ENCODE measurements around the gene ZNF438.

The ZNF438 gene

GRCh38 chr10:30849231-30850035, 182.2 kb downstream of the ZNF438 start:
- no peak for TF ChIP-seq CTCF (IDR thresholded peaks at IDR 0.05; ENCODE audit: borderline replicate concordance, control extremely low read depth, extremely low read depth, insufficient read depth, missing control alignments)
- no peak for DNase-seq (ENCODE audit: low spot score)
- in situ Hi-C loops (cut with MboI; ENCODE audit: low sequenced_read_pairs, unreplicated experiment), result no loop called here

GRCh38 chr10:30848396-30849032, 183.2 kb downstream of the ZNF438 start:
- TF ChIP-seq CTCF (IDR thresholded peaks at IDR 0.05; ENCODE audit: borderline replicate concordance, control extremely low read depth, extremely low read depth, insufficient read depth, missing control alignments), result no peak
- DNase-seq (ENCODE audit: low spot score), result no peak
- in situ Hi-C loops (cut with MboI; ENCODE audit: low sequenced_read_pairs, unreplicated experiment), result no loop called here

- no peak for TF ChIP-seq CTCF (IDR thresholded peaks at IDR 0.05; ENCODE audit: borderline replicate concordance, control extremely low read depth, extremely low read depth, insufficient read depth, missing control alignments)
- in situ Hi-C loops (cut with MboI; ENCODE audit: low sequenced_read_pairs, unreplicated experiment), result no loop called here
- no peak for DNase-seq (ENCODE audit: low spot score)
These were observed 184.0 kb downstream of the ZNF438 start for GRCh38 chr10:30847642-30848041.

GRCh38 chr10:30847199-30847598, 184.5 kb downstream of the ZNF438 start:
- in situ Hi-C loops (cut with MboI; ENCODE audit: low sequenced_read_pairs, unreplicated experiment), result no loop called here
- DNase-seq (ENCODE audit: low spot score), result no peak
- no peak for TF ChIP-seq CTCF (IDR thresholded peaks at IDR 0.05; ENCODE audit: borderline replicate concordance, control extremely low read depth, extremely low read depth, insufficient read depth, missing control alignments)

- in situ Hi-C loops (cut with MboI; ENCODE audit: low sequenced_read_pairs, unreplicated experiment), result no loop called here
- DNase-seq (ENCODE audit: low spot score), result no peak
These were observed 185.0 kb downstream of the ZNF438 start for GRCh38 chr10:30846710-30847109.

DNA sequence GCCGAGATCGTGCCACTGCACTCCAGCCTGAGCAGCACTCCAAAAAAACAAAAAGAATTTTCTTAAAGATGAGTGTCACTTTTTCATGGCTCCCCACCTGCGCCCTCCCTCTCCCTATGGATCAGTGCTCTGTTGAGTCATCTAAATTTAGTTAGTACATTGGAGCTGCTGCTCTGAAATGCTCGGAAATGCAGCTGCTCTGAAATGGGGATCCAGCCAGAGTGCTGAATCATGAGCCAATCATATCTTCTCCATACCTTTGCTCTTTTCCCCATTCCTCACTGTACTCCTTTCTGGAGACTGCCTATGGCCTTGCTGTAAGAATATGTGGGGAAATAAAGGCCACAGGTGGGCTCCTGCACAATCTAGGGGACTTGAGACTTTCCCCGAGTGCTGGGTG, 188.8 kb downstream of the ZNF438 start:
- no peak for DNase-seq (ENCODE audit: low spot score)
- in situ Hi-C loops (cut with MboI; ENCODE audit: low sequenced_read_pairs, unreplicated experiment), result no loop called here
- no peak for TF ChIP-seq CTCF (IDR thresholded peaks at IDR 0.05; ENCODE audit: borderline replicate concordance, control extremely low read depth, extremely low read depth, insufficient read depth, missing control alignments)

More at GRCh38 chr10:30846710-30847109, 185.0 kb downstream of the ZNF438 start:
- no peak for TF ChIP-seq CTCF (IDR thresholded peaks at IDR 0.05; ENCODE audit: borderline replicate concordance, control extremely low read depth, extremely low read depth, insufficient read depth, missing control alignments)
